Left ventricle myocardium superior (tissue), 1 donor: ENCODE results near the gene CLIP4. TPM values are rescaled to one million over a fixed set of nuclear protein-coding genes. Genes with fewer than 3 reads are reported as not detected.
A peak's percentile ranks its signal among the peaks of the same experiment; 100 is the strongest.

Experiments used
- ATAC-seq: fragments of 200-7000 bp; cut with Tn5 transposase; one replicate; pipeline ENCODE4 v1.9.1; 2020; ENCODE audit warnings: mild to moderate bottlenecking, moderate library complexity
- DNase-seq: peaks from one replicate; pipeline ENCODE4 v3.0.0-alpha.2; 2020
- intact Hi-C: fragments of 100-400 bp; cut with micrococcal nuclease; formaldehyde crosslinking; loops from one replicate; pipeline ENCODE4 v1.11.0; 2022
- total RNA-seq: library from RNA; stranded (reverse); fragmentation: NEBNext Ultra II Directional; extraction: Animal tissue kit (Norgen Biotek cat#: 25700); gene quantifications from one replicate; pipeline ENCODE4 v1.2.1, GENCODE V29; 2021
- donor health status: DM: no; HTN: yes; CAD: no; lungs with severe emphysema.

The CLIP4 gene
- total RNA-seq, 1 donor from 2014 or later: 31.4 TPM

DNA sequence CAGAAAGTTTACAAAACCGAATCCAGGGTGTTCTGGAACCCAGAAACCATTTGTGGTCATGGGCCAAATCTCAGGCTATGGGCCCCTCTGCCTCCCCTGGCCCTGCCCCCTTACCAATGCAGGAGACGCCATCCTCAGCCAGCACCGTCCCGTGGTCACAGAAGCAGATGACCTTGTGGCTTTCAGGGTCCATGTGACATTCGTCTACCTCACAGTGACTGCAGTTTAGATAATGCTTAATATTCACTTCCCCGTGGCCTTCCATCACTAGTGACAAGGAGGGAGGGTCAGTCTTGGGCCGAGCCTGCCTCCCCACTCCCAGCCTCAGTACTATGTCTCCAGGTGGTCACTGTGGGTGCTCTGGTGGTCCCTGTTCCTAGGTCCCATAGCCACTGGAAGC lies 111.6 kb downstream of the CLIP4 start:
- ATAC-seq (no peak), DNase-seq (no peak)
- intact Hi-C loops: no loop called here

DNA sequence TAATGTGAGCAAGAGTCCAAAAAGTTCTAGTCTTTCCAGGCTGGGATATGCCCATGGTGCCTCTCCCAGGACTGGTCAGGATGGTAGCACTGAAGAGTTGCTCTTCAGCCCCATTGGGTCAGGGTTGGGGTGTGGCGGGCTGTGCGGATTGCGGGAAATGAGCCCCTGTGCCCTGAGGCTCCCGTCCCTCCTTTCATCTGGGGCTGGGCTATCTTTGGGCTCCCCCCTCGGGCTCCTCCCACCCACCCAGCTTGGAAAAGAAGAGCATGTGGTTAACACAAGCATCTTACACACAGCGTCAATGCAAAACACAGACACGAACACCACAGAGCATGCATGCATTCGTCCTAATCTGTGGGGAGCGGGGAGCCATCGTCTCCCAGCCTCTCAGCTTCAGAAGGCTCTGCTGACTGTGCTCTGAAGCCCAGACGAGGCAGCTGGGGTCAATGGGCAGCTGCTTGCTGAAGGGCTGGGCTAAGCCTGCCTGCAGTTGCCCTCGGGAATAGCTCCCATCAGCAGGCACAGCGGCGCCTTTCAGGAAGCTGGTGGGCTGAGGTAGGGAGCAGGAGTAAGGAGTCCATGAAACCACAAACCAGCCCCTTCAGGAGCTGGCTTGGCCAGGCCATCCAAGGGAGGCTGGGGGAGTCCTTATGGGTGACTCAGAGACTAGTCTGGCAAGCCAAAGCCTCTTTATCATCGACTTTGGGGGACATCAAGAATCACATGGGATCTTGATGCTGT lies 112.9 kb downstream of the CLIP4 start:
- ATAC-seq: no peak
- no peak for DNase-seq
- intact Hi-C loops: no loop called here

DNA sequence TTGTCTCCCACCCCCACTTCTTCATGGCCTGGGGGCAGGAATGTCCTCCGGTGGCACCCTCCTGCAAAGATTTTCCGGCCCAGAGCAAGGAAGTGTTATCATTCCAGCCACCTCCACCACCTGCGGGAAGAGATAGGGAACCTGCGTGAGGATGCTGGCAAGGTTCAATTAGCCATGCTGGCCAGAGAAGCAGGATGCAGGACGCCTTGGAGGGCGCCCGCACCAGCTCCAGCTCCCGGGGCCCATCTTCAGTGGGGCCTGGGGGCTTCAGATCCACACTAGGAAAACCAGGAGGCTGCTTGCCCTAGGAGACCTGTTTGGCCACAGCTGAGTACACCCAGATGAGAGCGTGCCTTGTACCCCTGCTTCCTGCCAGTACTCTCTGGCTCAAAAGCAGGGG lies 113.7 kb downstream of the CLIP4 start:
- DNase-seq: no peak
- no peak for ATAC-seq
- intact Hi-C loops: no loop called here

DNA sequence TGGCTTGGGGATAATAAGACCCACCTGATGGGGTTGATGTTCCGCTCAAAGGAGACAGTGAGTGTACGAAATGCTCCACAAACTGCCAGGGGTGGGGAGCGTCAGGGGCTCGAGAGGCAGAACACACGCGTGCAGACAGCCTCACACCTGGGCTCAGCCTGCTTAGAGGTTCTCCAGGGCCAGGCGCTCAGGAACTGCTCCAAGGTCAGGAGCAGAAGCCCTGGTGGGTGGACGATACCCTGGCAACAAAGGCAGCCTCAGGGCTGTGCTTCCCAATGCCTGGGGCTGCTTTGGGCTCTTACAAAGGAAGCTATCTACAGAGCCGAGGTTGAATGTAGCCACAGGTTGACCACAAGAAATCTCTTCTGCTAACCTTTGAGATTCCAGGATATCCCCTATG lies 114.4 kb downstream of the CLIP4 start:
- ATAC-seq: no peak
- intact Hi-C loops: no loop called here
- no peak for DNase-seq

DNA sequence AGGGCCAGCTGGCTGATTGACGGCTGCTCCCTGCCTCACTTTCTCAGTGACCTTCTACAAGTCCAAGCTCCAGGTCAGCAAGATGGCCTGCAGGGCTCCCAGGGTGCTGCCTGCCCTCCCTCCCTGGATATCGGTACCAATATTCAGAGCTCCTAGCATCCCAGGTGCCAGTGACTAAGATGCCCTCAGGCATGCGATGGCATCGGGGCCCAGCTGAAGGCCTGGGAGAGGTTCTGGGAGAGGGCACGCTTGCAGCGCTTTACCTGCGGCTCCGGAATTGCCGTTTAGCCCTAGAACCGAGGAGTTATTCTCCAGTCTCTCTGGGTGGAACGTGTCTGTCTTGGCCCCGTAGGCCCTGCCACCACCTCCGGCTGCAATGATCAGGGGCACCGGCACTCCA lies 116.8 kb downstream of the CLIP4 start:
- DNase-seq (no peak), ATAC-seq (no peak)
- intact Hi-C loops: no loop called here

DNA sequence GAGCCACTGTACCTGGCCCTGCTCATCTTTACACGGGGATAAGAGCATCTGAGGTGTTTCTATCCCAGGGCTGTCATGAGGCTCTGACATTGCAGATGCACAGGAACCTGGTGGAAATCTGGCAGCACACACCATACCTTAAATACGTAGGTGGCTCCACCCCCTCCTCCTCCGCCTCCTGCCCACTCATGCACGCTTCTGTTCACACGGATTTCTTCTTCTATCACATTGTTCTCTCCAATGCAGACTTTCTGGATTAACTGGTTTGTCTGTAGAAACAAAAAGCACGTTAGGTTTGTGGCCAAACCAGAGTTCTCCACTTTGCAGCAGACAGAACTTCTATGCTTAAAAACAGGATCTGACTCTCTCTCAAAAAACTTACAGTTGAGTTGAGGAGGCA lies 118.2 kb downstream of the CLIP4 start:
- DNase-seq (no peak), ATAC-seq (no peak)
- intact Hi-C loops: no loop called here

DNA sequence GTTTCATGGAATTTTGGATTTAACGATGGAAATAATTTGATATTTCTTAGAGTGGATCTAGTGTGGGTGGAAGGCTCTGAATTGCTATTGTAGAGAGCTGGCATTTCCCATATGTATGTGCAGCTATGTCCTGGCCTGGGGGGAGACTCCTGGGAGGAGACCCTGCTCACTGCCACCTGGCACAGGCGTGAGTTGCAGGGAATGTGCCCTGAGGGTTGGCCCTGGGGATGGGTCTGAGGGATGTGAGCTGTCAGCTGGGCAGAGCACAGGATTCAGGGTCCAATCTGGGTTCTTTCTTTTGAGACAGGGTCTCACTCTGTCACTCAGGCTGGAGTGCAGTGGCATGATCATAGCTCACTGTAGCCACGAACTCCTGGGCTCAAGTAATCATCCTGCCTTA lies 120.2 kb downstream of the CLIP4 start:
- no peak for DNase-seq

DNA sequence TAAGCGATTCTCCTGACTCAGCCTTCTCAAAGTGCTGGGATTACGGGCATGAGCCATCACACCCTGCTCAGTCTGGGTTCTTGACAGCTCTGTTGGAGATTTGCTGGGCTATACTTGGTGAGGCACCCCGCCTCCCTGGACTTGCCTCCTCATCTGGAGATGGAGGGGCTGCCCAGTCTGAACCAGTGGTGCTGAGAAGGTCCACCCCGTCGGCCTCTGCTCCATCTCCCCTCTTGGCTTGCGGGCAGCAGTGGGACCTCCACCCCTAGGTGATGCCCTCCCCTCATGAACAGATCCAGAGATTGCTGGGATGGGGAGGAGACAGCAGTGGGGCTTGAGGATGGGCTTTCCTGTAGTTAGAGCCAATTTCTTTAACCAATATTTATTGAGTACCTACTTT lies 120.9 kb downstream of the CLIP4 start:
- no peak for DNase-seq
- intact Hi-C loops: no loop called here
- no peak for ATAC-seq

More for the DNA sequence above, 120.2 kb downstream of the CLIP4 start:
- intact Hi-C loops: no loop called here
- ATAC-seq: no peak

DNA sequence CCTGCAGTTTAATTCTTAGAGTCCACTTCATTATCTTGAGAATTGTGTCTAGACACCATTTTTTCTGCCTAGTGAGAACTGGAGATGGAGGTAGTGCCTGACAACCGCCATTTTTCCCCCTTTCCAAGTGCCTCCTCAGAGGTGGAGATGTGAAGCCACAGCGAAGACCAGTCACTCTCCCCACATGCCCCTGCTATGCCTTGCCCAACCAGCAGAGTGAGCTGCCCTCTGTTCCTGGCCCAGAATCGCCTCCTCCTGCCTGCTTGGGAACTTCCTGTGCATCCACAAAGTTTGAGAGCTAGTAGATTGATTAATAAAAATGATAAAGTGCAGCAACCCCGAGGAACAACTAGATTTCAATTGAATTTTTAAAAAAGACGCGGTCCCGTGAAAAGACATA lies 123.3 kb downstream of the CLIP4 start:
- ATAC-seq: peak; percentile 44
- intact Hi-C loops: no loop called here
- no peak for DNase-seq

Other genes with a start within 250 kb of the CLIP4 start
- gene TRMT61B, start 245.1 kb upstream of the CLIP4 start, total RNA-seq: 24.7 TPM
- 18.0 TPM for gene WDR43, start 220.7 kb upstream of the CLIP4 start, total RNA-seq
- gene TOGARAM2, start 134.1 kb upstream of the CLIP4 start, total RNA-seq: 43.9 TPM
- 0.84 TPM for gene PCARE, start 40.9 kb upstream of the CLIP4 start, total RNA-seq